Endothelial cell of umbilical vein (primary cell): ENCODE measurements around the gene C1orf122. TPM values are rescaled to one million over a fixed set of nuclear protein-coding genes. Genes with fewer than 3 reads are reported as not detected.

Experiments
- BruUV-seq: library from RNA; stranded (reverse); fragments of 400-500 nt; replicated peaks from 2 replicates; lab custom pipeline; 2021; lab: Mats Ljungman, UMichigan
- CTCF ChIA-PET: fragments of 300-600, 350-600 bp; sonication (Branson Sonifier 250); formaldehyde crosslinking; loops from one replicate; lab custom pipeline; 2021; ENCODE audit warnings: antibody characterized with exemption, inconsistent platforms; lab: Charles Lee
- POLR2A ChIA-PET: fragments of 300-600, 350-600 bp; sonication (Branson Sonifier 250); formaldehyde crosslinking; loops from one replicate; lab custom pipeline; 2021; ENCODE audit warnings: antibody characterized with exemption, inconsistent platforms; lab: Charles Lee
- DNase-seq: peaks from one replicate; pipeline ENCODE4 v3.0.0-alpha.2; 2011; ENCODE audit warnings: low read depth, low spot score
- FAIRE-seq: peaks from 2 replicates; lab custom pipeline; 2011; peaks lifted over from hg19 to GRCh38; lab: Jason Lieb, UNC
- H2AFZ ChIP-seq: 2 replicates; pipeline ENCODE4 v1.6.0; 2012; ENCODE audit warnings: low read depth, low read length, control low read depth, inconsistent platforms
- H3K27ac ChIP-seq: 2 replicates; pipeline ENCODE4 v1.5.1; 2011; ENCODE audit warnings: low read depth, mild to moderate bottlenecking, control low read depth, low read length, moderate library complexity; ENCODE audit not compliant: insufficient read depth
- H3K27me3 ChIP-seq, 2 experiments: 2 replicates each; pipeline versions ENCODE4 v1.6.0 to v1.6.1; 2011; ENCODE audit warnings: low read length in 2 of 2, mixed read lengths in 1 of 2; ENCODE audit not compliant: control insufficient read depth in 2 of 2, insufficient read depth in 2 of 2
- H3K36me3 ChIP-seq, 2 experiments: 2 replicates in 1 of 2; 3 replicates in 1 of 2; pipeline ENCODE4 v1.5.1; 2011; ENCODE audit warnings: low read length in 2 of 2, mild to moderate bottlenecking in 1 of 2, moderate library complexity in 1 of 2; ENCODE audit not compliant: control insufficient read depth in 2 of 2, insufficient read depth in 2 of 2; ENCODE audit errors: extremely low read depth in 1 of 2
- H3K4me1 ChIP-seq: 3 replicates; pipeline ENCODE4 v1.5.1; 2011; ENCODE audit warnings: mild to moderate bottlenecking, low read length; ENCODE audit not compliant: control insufficient read depth, insufficient read depth; ENCODE audit errors: extremely low read depth
- H3K4me2 ChIP-seq: 2 replicates; pipeline ENCODE4 v1.6.1; 2011; ENCODE audit warnings: low read length, control low read depth, mixed read lengths; ENCODE audit not compliant: insufficient read depth
- H3K4me3 ChIP-seq, 3 experiments: fragments of 200-600 bp in 1 of 3; sonication (generic), shearing (Covaris generic) in 1 of 3; replicated peaks in 1 of 3; 2 replicates each; pipeline ENCODE4 v1.5.1; 2011 to 2016; ENCODE audit warnings: control low read depth in 3 of 3, low read length in 3 of 3, mild to moderate bottlenecking in 2 of 3, inconsistent platforms in 1 of 3, low read depth in 1 of 3, moderate library complexity in 1 of 3; ENCODE audit not compliant: insufficient read depth in 1 of 3
- H3K79me2 ChIP-seq: 2 replicates; pipeline ENCODE4 v1.6.0; 2012; ENCODE audit warnings: low read length, inconsistent platforms; ENCODE audit not compliant: control insufficient read depth, insufficient read depth
- H3K9ac ChIP-seq: replicated peaks from 2 replicates; pipeline ENCODE3; 2011; ENCODE audit warnings: low read length, control low read depth; ENCODE audit not compliant: insufficient read depth; ENCODE audit errors: extremely low read depth
- H3K9me1 ChIP-seq: replicated peaks from 3 replicates; pipeline ENCODE4 v1.6.0; 2011; ENCODE audit warnings: mild to moderate bottlenecking, low read length; ENCODE audit not compliant: control insufficient read depth, insufficient read depth; ENCODE audit errors: extremely low read depth
- H3K9me3 ChIP-seq: replicated peaks from 2 replicates; pipeline ENCODE4 v1.5.1; 2012; ENCODE audit warnings: low read length, inconsistent platforms; ENCODE audit not compliant: control insufficient read depth, insufficient read depth
- H4K20me1 ChIP-seq: replicated peaks from 2 replicates; pipeline ENCODE3; 2011; ENCODE audit warnings: mild to moderate bottlenecking, low read length; ENCODE audit not compliant: control insufficient read depth, insufficient read depth; ENCODE audit errors: extremely low read depth
- CTCF ChIP-seq, 2 donors: IDR thresholded peaks; 1 replicate in 1 of 2; 2 replicates in 1 of 2; pipeline ENCODE4 v1.5.1; 2011; ENCODE audit warnings: low read length in 2 of 2, mild to moderate bottlenecking in 2 of 2, moderate library complexity in 2 of 2, control low read depth in 1 of 2, inconsistent platforms in 1 of 2, low read depth in 1 of 2; ENCODE audit not compliant: insufficient read depth in 1 of 2; ENCODE audit errors: extremely low read depth in 1 of 2
- EZH2 ChIP-seq: IDR thresholded peaks from 2 replicates; pipeline ENCODE4 v1.6.1; 2012; ENCODE audit warnings: borderline replicate concordance, low read depth, mild to moderate bottlenecking, moderate library complexity, low read length, inconsistent platforms; ENCODE audit not compliant: severe bottlenecking
- FOS ChIP-seq: IDR thresholded peaks from 2 replicates; pipeline ENCODE4 v1.6.1; 2011; ENCODE audit warnings: mild to moderate bottlenecking, low read length, moderate library complexity, borderline replicate concordance; ENCODE audit not compliant: insufficient read depth
- GATA2 ChIP-seq: IDR thresholded peaks from 2 replicates; pipeline ENCODE4 v1.7.0; 2011; ENCODE audit warnings: low read depth, mild to moderate bottlenecking, moderate library complexity, mixed read lengths, low read length; ENCODE audit not compliant: insufficient read length, insufficient read depth
- JUN ChIP-seq: IDR thresholded peaks from 2 replicates; pipeline ENCODE4 v1.6.1; 2011; ENCODE audit warnings: borderline replicate concordance, low read depth; ENCODE audit not compliant: insufficient read length, insufficient read depth
- MAX ChIP-seq: IDR thresholded peaks from 2 replicates; pipeline ENCODE4 v1.6.1; 2011; ENCODE audit not compliant: insufficient read depth, insufficient read length
- MYC ChIP-seq: IDR thresholded peaks from one replicate; pipeline ENCODE4 v1.6.1; 2011; ENCODE audit warnings: mild to moderate bottlenecking, low read depth, low read length
- POLR2A ChIP-seq: IDR thresholded peaks from 2 replicates; pipeline ENCODE4 v1.6.1; 2012; ENCODE audit warnings: low read depth, mild to moderate bottlenecking, control low read depth, low read length
- POLR2AphosphoS5 ChIP-seq: IDR thresholded peaks from 2 replicates; pipeline ENCODE4 v1.6.1; 2012; ENCODE audit warnings: low read depth, mild to moderate bottlenecking, control low read depth, low read length, moderate library complexity; ENCODE audit not compliant: insufficient read depth
- dilution Hi-C: fragments of 300-500 bp; cut with MboI; formaldehyde crosslinking; loops from one replicate; pipeline ENCODE4 v1.15.0; 2019; ENCODE audit warnings: low sequenced_read_pairs; ENCODE audit not compliant: extremely low pct_ligation_motif_present
- intact Hi-C: fragments of 100-400 bp; cut with micrococcal nuclease; formaldehyde crosslinking; loops from one replicate; pipeline ENCODE4 v1.10.0; 2022
- polyA plus RNA-seq, 4 experiments: library from polyadenylated mRNA; depleted of rRNA in 3 of 4; stranded (reverse) in 3 of 4; unstranded in 1 of 4; fragments of >200 nt; gene quantifications; 2 replicates each; pipeline versions ENCODE4 v1.2.1 to v1.2.3, GENCODE V29; 2011 to 2012; ENCODE audit warnings: missing spikeins in 1 of 4
- total RNA-seq: library from RNA; stranded (reverse); gene quantifications from 2 replicates; pipeline ENCODE4 v1.2.3, GENCODE V29; 2021

C1orf122 gene
- total and polyA plus RNA-seq, 2 donors (not counting 3 experiments of a cell fraction or from before 2014, with no cell fraction given): 32.8 to 38.8 TPM

- dilution Hi-C loops: no loop called here
- ChIA-PET CTCF (no interaction called here), POLR2A (no interaction called here)
- no peak overlapping the region for H3K27ac ChIP-seq
- BruUV-seq: no TSS peak
- H3K9ac ChIP-seq: no peak overlapping the region
- H3K36me3 ChIP-seq: peaks cover 19 to 21% of the 10 kb centered on the region in 2 experiments
- H3K27me3 ChIP-seq: no peaks in the 10 kb centered on the region
- no peaks in the 10 kb centered on the region for H4K20me1 ChIP-seq
- H3K9me1 ChIP-seq: no peaks in the 10 kb centered on the region
- DNase-seq (no peak), FAIRE-seq (no peak)
- H3K79me2 ChIP-seq: peaks cover 3% of the 10 kb centered on the region
- intact Hi-C loops: no loop called here
- H2AFZ ChIP-seq: no peak overlapping the region
- H3K4me1 ChIP-seq: no peaks in the 10 kb centered on the region
- no peak overlapping the region for H3K4me2 ChIP-seq
- H3K9me3 ChIP-seq: no peaks in the 10 kb centered on the region
- H3K4me3 ChIP-seq: no peak overlapping the region
- TF ChIP-seq POLR2AphosphoS5: no peak
- no peak for TF ChIP-seq POLR2A
- no peak for TF ChIP-seq GATA2
- TF ChIP-seq MAX: no peak
- TF ChIP-seq EZH2: no peak
- no peak for TF ChIP-seq JUN
- TF ChIP-seq CTCF (IDR thresholded peaks at IDR 0.05; ENCODE audit: extremely low read depth in 1 of 2, insufficient read depth in 1 of 2, low read depth in 1 of 2, low read length in 2 of 2): no peak
- TF ChIP-seq FOS: no peak
- no peak for TF ChIP-seq MYC
Observed at GRCh38 chr1:37836788-37837187, 29.2 kb downstream of the C1orf122 start.
